ENCODE measurements around the gene KLF16.

KLF16 gene

GRCh38 chr19:1807030-1807694 lies 56.2 kb downstream of the KLF16 start:
- no peak for DNase-seq (ENCODE audit: low read depth in 2 of 2)

DNA sequence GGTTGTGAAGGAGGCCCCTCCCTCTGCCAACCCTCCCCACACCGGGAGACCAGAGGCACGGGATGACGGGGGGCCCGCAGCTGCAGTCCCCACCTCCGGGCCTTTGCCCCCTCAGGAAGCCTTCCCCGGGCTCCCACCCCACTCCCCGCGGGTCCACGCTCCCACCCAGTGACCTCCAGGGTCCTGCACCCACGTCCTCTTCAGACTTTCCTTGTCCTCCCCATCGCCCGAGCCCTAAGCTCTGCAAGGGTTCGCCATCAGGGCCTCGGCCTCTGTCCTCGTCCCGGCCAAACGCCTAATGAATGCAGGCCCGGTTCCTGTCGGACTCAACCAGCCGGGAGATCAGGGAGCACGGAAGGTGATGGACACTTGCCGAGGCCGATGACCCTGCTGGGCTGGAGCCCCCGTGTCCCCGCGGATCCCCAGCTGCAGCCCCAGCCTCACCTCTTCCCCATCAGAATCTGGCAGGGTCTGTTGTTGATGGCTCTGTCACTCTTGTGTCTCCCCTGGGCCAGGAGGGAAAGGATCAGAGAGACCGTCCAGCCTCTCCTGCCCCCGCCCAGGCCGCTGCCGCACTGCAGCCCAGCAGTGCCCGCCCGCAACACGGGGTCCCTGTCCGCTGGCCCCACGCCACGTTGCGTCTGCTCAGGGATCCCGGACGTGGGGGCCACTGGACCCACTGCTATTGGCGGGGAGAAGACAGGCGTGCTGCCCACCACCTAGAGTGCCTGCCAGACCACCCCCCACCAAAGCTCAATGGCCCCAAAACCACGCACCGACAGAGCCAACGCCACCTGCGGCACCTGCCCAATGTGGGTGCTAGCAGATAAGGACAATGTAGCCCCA lies 57.0 kb downstream of the KLF16 start:
- DNase-seq (ENCODE audit: low read depth in 2 of 2) = no peak

DNA sequence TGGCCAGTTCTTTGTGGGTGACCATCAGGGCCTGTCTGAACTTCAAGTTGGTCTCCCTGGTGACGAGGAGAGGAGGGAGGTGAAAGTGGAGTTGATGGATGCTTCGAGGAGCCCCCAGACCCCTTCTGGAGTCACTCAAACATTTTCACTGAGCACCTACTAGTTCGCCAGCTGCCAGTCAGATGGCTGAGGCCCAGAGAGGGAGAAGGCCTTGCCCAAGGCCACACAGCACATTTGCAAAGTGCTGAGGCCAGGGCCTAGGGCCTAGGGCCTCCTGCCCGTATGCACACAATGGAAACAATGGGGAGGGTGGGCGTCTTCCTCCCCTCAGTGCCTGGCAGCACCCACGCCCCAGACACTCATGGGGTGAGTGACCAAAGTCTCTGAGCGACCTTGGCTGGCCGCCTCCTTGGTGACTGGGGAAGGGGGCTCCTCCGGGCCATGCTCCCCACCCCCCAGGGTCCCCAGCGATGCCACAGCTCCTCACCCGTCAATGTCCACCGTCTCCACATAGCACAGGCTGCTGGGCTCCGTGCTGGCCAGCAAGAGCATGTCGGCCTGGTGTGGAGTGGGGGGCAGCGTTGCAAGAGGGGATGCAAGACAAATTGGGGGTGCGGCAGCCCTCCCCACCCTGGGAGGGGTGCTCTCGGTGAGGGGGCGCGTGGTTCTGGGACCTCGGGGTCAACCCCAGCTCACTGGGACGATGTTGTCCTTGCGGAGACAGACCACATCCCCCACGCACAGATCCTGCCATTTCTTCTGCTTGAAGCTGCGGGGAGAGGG lies 57.8 kb downstream of the KLF16 start:
- DNase-seq (ENCODE audit: low read depth in 2 of 2) = no peak

- DNase-seq (ENCODE audit: low read depth in 2 of 2) = no peak
Measured at GRCh38 chr19:1804858-1805257, 58.5 kb downstream of the KLF16 start.

Data from stimulated activated CD4-positive, alpha-beta T cell treated with anti-CD3 and anti-CD28 coated beads, Interleukin-1b, Interleukin-23, amount 100 ng/mL, for 4 hours (primary cell).